NCI-H82 treated with DMSO at 0.1 percent for 48 hours (cell line): ENCODE data around the gene IL3.

Experiments
- DNase-seq: peaks from one replicate; lab custom pipeline; 2025; ENCODE audit not compliant: unreplicated experiment; lab: John Stamatoyannopoulos, UW

The IL3 gene, protein sequence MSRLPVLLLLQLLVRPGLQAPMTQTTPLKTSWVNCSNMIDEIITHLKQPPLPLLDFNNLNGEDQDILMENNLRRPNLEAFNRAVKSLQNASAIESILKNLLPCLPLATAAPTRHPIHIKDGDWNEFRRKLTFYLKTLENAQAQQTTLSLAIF

DNA sequence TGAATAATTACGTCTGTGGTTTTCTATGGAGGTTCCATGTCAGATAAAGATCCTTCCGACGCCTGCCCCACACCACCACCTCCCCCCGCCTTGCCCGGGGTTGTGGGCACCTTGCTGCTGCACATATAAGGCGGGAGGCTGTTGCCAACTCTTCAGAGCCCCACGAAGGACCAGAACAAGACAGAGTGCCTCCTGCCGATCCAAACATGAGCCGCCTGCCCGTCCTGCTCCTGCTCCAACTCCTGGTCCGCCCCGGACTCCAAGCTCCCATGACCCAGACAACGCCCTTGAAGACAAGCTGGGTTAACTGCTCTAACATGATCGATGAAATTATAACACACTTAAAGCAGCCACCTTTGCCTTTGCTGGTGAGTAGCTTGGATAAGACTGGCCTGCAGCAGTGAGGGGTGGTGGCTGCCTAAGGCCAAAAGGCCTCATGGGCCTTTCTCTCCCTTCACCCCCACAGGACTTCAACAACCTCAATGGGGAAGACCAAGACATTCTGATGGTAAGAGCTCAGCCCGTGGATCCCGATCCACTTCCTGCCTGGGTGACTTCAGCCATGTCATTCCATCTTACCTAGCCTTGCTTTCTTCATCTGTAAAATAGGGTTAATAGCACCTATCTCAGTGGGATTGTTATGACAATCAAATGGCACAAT, at the start of gene IL3:
IL3 (plus strand) TSS at position 155 of the 661 bp plus-strand sequence; CDS start at position 207, 52 bp downstream.
- no peak for DNase-seq

DNA sequence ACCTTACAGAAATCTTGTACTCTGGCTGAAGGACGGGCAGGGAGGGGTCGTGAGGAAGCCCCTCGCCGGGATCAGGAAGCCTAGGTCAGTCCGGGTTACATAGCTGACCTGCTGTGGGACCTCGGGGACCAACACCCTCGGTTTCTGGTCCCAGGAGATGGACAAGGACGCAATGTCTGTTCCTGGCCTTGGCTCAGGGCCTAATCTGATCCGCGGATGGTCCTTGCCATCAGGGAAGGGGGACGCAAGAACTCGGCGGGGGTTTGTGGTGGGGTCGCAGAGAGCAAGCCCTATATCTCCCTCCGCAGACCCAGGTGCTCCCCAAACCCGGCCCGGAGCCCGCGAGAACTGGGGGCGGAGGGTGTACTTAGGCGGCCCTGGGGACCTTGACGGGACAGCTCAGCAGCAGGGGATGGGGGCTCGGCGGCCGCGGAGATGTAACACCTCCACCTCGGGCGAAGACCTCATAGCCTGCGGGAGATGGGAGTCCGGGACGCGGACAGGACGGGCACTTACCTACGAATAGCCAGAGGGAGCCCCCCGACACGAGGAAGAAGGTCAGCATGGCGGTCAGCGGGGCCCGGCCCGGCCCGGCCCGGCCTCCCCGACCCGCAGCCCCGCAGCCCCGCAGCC, 49.4 kb upstream of the IL3 start:
- DNase-seq, result no peak

DNA sequence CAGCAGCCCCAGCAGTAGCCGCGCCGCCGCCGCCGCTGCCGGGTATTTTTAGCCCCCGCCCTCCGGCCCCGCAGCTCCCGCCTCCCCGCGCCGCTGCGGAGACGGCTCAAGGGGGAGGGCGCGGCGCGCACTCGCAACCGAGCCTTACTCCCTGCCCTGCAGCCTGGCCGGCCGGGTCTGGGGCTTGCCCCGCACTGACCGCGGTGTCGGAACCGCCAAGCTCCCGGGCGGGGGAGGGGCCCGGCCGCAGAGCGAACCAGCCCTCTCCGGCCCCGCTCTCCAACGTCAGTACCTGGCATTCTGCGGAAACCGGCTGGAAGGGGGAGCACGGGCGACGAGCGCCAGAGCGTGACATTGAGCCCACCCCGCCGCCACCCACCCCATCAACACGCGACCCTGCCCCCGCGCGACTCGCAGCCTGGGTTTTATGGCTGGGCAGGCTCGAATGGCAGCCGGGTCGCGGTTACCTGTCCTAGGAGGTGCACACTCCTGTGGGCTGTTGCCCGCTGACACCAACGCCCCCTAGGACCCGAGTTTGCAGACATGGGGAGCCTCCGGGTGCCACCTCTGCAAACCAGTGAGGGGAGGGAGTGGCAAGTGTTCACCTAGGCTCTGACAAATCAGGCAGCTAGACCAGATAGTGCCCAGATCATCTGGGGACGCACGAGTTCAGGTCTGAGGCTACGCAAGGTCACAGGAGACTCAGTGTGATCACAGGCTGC, 48.7 kb upstream of the IL3 start, which contains the start of gene ACSL6:
ACSL6 (minus strand) TSS at position 37 of the 722 bp plus-strand sequence. CDS start 105 bp downstream, outside the sequence.
- no peak for DNase-seq

DNA sequence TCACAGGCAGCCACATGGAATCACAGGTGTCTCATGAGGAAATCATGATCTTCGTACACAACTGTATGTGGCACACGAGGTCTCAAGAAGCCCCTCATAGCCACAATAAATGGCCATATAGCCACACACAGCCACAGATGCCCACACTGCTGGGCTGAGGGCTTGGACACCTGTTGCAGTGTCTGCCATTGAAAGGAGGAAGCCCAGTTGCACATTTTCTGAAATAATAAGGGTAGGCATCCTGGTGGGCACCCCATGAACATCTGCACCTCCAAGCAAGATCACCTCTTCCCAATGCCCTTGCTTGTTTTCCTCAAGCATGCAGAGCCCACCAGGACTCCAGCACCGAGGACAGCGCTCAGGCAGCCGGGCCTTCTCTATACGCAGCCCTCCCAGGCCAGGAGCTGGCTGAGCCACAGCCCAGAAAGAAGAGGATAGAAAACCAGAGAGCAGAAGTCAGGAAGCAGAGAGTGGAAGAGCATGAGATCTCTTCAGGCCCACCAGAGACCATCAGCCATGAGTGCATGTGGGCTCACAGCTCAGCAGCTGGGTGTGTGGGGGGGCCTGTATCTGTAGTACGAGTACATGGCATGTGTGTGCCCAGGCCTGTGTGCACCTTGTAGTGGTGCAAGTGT, 48.0 kb upstream of the IL3 start:
- no peak for DNase-seq

DNA sequence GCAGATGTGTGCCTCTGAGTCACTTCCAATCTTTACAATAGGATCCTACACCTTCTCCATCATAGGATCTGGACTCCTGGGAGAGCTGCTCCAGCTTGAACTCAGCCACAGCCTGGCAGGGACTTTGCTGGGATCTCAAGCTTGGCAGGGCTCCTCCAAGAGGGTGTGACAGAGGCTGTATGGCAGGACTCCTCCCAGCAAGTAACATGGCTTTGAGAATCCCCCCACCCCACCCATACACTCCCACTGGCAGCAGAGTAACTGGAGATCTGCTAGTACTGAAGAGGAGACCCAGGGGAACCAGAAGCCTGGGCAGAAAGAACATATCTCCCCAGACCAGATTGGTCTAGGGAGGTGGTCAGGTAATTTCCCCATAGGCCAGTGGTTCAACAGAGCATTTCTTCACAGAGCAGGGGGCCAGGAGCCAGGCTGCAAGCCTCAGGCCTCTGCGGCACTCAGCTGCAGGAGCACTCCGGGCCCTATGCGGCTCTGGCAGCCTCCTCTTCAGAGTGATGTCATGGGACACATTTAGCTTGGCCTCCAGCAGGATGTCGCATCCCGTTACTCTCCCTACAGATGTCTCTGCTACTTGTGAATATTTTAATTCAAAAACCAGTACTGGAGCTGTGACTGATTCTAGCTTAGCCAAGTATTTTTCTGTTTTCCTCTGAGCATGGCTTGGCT, 47.3 kb upstream of the IL3 start:
- DNase-seq, result no peak

DNA sequence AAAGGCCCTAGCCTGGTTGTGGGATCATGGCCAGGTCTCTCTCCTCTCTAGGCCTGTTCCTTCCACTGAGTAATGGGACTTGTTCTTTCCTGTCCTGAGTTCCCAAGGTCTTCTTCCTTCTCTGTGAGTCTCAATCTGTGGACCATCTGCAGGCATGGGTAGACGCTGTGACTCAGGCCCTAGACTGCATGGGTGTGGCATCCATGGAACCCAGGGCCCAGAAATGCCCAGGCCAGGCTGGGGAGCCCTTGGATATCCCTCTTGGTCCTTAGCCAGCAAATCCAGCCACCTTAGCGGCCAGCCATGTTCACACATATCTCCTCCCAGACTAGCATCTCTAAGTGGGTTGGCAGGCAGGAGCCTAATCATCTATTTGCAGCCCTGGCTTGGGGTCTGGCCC, 46.7 kb upstream of the IL3 start:
- no peak for DNase-seq

DNA sequence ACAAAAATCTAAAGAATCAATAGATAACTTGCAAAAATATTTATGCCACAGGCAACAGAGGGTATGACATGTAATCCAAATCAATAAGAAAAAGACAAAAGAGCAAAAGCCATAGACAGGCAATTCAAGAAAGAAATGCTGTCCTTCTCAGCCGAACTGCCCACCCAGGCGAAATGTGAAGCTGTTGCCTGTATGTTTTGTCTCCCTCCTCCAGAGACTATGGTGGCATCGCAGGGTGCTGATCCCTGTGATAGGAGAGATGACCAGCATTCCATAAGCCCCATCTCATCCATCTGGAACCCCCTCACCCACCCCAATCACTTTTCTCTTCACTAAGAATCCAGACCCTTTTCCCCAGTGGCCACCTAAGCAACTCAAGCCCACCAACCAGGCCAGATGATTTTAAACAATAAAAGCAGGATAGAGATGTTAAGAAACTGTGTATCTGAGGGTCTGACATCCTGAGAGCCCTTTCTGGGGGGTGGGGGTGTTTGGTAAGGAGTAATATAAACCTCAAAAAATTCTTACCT, 43.7 kb upstream of the IL3 start:
- no peak for DNase-seq

DNA sequence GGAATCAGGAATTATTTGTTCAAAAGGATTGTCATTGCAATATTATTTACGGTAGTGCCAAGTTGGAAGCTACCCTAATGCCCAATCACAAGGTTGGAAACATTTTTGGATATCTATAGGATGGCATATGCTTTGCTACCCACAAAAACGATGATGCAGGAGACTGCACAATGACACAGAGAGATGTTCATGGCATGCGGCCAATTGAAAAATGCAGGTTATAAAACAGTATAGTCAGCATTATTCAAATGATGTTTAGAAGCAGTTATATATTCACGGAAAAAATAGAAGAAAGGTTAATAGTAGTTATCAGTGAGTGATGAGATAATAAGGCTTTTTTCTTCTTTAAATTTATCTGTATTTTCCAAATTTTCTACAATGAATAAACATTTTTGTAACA, 43.1 kb upstream of the IL3 start:
- DNase-seq, result no peak

DNA sequence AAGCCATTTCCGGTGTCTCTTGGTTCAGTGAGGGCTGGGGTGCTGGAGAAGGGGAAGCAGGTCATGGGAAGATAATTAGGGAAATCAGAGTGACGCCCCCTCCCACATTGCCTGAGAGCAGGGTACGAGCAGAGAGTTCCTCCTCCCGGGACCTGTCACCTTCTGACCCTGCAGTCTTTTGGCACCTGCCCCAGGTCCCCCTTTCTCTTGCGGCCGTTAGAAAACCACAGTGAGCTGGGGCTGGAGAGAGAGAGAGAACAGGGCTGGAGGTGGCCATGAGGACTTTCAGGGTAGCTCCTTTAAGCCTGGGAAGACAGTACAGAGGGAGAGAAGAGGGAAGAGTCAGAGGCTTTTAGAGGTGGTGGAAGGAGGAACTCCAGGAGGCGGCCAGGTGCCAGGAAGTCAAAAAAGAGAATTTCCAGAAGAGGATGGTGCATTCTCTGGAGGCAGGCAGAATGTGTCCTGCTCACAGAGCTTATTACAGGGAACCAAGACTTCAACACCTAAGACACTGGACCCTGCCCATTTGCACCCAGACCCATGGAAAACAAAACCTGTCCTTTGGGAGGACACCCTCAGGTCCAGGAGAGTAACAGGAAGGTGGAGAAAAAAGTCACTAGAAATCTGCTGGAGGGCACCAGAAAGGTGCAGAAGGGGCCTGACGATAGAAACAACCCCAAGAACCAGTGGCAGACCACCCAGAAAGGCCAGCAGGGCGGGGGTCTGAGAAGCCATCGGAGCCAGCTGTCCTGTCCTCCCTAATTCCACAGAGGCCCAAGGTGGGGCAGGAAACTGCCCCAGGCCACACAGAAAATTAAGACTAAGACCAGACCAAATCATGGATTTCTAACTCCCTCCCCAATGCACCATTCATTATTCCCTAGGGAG, 42.5 kb upstream of the IL3 start:
- no peak for DNase-seq

DNA sequence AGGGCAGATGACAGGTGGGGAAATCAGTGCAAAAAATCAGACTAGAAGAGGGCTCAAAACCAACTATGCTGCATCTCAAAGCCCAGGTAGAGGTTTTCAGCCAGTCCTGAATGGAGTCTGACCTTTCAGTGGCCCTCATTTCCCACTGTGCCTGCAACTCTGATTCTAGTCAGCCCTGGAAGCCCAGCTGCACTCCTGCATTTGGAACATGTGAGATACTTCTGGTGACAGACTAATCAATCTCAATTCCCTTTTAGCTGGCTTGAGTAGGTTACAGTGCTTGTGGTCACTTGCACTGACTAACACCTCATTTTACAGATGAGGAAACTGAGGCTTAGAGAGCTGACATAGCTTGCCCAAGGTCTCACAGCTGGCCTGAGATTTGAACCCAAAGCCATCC, 41.1 kb upstream of the IL3 start:
- DNase-seq, result no peak

DNA sequence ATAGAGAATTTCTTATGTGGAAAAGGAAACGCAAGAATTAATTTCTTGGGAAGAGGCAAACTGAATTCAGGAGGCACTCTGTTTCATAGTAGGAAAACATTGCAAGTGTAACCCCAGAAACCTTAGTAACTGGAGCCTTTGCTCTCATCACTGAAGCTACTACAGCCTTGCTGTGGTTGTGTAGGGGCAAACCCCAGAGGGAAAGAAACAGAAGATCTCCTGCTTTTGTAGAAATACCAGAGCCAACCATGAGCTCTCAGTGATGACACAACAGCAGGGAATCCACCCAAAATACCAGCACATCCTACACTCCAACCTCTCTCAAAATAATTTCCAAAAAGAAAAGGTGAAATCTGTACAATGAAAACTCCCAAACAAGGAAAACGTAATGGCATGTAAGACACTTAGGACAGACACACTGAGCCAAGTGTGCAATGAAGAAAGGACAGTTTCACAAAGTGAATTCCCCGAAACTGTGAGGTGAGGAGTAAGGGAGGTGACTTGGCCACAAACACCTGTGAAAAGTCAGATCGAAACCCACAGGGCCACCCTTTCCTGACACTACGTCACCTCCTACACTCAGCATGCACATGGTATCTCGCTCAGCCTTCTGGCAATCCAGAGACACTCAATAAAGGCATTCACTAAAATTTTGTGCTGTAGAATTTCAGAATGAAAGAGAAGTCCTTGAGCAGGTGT, 40.4 kb upstream of the IL3 start:
- DNase-seq, result no peak

DNA sequence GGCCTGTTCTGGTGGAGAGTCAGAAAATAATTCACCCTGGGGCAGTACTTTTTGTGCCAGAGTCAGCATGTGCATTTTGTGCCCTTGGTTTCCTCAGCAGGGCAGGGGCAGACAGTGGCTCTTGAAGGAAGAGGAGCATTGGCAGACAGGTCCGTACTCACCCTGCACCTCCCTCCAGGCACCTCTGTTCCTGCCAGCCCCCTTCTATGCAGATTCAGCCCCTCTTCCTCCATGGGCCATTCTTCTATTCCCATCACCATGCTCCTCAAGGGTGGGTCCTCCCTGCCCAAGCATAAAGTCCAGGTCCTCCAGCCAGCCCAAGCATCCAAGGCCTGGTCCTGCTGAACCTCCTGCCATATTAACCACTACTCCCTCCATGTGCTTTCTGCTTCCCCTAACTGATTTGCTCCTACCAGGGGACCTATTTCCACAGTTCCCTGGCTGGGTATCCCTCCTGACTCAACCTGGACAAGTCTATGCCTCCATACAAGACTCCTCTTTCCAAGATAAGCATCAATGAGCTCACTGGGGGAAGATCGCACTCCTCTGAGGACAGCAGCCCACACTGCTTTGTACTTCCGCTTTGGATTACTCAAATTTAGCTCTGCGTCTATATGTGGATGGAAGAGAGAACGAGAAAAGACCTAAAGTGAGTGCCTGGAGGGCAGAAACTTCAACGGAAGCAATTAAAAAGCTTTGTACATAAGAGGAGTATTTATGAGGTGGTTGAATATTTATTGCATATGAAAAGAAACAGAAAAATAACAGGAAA, 39.7 kb upstream of the IL3 start:
- no peak for DNase-seq

DNA sequence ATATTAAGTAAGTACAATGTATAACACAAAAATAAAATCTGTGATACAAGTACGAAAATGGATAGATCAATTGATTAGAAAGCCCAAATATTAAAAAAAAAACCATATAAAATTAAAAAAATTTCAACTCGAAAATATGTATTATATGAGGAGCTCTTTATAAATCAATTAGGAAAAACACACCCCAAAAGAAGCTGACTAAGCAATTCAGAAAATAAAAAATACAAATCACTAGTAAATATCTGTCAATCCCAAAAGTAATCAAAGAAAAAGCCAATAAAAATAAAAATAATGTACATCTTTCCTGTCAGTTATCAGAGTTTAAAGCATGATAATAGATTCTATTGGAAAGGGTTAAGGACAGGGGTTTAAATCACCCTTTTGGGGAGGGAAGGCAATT, 38.8 kb upstream of the IL3 start:
- no peak for DNase-seq

DNA sequence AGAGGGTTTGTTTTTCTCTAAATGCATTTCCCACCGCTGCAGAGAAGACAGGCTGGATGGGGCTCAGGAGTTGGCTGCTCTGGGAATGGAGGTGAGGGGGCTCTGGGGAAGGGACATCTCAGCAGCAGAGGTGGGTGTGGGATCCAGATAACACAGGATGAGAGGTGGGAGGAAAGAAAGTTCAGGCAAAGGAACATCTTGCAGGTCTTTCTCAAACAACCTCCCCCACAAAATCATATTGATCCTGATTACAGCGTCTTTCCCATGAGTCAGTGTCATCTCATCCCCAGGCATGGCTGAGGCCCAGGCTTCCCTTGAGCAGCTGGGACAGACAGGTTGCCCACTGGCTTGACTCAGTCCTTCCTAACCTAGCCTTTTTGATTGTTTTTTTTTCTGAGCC, 37.7 kb upstream of the IL3 start:
- no peak for DNase-seq

DNA sequence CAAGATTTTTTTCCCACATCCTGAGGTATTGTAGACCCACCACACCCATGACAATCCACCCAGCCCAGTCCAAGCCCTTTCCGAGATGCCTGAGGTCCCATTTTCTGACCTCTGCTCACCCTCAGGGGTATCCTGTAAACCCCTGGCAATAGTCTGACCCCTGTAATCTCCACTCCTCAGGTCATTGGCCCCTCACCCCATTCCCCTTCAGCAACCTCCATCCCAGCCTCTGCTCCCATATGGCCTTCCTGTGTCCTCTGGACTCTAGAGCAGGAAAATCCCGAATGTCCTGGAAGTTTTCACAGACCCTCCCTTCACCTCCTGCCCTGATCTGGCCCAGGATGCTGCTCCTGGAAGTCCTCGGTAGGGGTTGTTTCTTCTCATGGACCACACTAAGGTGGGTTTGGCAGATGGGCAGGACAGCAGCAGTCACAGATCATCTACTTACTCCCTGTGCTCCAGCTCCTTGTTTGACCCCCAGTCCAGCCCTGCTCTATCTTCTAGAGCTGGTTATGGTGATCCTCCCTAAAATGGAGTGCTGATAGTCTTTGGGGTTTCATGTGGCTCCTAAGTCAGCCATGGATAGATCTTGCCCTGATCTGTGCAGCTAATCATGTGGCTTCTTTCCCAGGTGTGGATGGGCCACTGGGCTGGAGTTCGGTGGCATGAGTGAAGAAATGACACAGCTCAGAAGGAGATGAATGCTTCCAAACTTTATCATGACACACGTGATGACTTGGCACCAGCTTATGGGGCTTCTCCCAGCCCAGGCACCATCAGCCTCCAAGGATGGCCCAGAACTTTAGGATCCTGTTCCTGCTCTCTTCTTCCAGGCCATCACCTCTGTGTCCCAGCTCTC, 37.0 kb upstream of the IL3 start:
- no peak for DNase-seq

DNA sequence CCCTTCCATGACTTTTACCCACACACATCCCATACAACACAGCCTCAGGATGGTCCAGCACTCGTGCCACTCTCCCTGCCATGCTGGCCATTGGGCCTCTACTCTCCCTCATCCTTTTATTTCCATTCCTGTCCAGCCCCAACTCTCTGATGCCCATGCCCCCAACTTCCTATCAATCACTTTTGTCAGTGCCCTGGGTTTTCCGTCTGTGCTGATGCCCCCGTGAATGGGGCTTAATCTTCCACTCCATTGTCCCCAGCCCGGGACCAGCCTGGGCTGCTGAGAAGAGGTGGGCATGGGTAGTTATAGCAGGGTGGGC, 36.4 kb upstream of the IL3 start:
- no peak for DNase-seq

DNA sequence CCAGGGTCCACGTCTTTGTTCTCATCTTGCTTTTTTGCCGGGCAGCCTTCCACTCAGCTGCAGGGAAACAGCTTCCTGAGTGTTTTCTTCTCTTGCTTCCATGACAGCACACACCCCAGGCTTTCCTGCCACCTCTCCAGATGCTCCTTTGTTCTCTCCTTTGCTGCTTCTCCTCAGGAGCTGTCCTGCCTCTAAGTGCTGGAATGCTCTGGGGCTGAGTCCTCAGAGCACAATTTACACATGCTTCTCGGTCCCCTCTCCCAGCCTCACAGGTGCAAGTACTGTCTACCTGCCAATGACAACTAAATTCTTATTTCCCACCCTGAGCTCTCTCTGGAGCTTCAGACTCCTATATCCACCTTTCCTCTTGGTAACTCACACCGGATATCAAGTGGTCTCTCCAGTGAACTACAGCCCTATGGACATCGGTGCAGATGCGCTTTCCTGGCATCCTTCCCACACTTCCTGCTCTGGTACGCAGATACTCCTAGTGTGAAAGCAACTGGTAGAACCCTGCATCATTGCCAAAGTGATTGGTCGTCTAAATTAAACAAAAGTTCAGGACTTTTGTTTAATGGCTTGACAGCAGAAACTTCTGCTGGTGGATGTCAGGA, 35.6 kb upstream of the IL3 start:
- no peak for DNase-seq
